Skeletal muscle satellite cell (primary cell): ENCODE data around the gene FARP1. TPM values are rescaled to one million over a fixed set of nuclear protein-coding genes. Genes with fewer than 3 reads are reported as not detected.
A peak's percentile ranks its signal among the peaks of the same experiment; 100 is the strongest.

Source experiments
- H3K27me3 ChIP-seq: 2 replicates; pipeline ENCODE4 v1.7.0; 2013; ENCODE audit warnings: low read length; ENCODE audit not compliant: control insufficient read depth, insufficient read depth
- H3K36me3 ChIP-seq: 2 replicates; pipeline ENCODE4 v1.7.0; 2013; ENCODE audit warnings: mild to moderate bottlenecking, control low read depth, low read length; ENCODE audit not compliant: insufficient read depth
- H3K4me1 ChIP-seq: 2 replicates; pipeline ENCODE4 v1.7.0; 2013; ENCODE audit warnings: low read length; ENCODE audit not compliant: control insufficient read depth, insufficient read depth
- H3K4me2 ChIP-seq: 2 replicates; pipeline ENCODE4 v1.7.0; 2013; ENCODE audit warnings: mild to moderate bottlenecking, low read length
- H3K4me3 ChIP-seq: 2 replicates; pipeline ENCODE4 v1.7.0; 2013; ENCODE audit warnings: low read length
- H3K9ac ChIP-seq: 2 replicates; pipeline ENCODE4 v1.7.0; 2013; ENCODE audit warnings: mild to moderate bottlenecking, low read depth, low read length, moderate library complexity
- H3K9me3 ChIP-seq: replicated peaks from 2 replicates; pipeline ENCODE4 v1.7.0; 2013; ENCODE audit warnings: mild to moderate bottlenecking, control low read depth, low read length
- total RNA-seq: library from RNA; depleted of rRNA; stranded (reverse); fragments of >200 nt; gene quantifications from 2 replicates; pipeline ENCODE4 v1.2.3, GENCODE V29; 2012; rRNA removed

FARP1 gene, protein sequence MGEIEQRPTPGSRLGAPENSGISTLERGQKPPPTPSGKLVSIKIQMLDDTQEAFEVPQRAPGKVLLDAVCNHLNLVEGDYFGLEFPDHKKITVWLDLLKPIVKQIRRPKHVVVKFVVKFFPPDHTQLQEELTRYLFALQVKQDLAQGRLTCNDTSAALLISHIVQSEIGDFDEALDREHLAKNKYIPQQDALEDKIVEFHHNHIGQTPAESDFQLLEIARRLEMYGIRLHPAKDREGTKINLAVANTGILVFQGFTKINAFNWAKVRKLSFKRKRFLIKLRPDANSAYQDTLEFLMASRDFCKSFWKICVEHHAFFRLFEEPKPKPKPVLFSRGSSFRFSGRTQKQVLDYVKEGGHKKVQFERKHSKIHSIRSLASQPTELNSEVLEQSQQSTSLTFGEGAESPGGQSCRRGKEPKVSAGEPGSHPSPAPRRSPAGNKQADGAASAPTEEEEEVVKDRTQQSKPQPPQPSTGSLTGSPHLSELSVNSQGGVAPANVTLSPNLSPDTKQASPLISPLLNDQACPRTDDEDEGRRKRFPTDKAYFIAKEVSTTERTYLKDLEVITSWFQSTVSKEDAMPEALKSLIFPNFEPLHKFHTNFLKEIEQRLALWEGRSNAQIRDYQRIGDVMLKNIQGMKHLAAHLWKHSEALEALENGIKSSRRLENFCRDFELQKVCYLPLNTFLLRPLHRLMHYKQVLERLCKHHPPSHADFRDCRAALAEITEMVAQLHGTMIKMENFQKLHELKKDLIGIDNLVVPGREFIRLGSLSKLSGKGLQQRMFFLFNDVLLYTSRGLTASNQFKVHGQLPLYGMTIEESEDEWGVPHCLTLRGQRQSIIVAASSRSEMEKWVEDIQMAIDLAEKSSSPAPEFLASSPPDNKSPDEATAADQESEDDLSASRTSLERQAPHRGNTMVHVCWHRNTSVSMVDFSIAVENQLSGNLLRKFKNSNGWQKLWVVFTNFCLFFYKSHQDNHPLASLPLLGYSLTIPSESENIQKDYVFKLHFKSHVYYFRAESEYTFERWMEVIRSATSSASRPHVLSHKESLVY
- 8.5 and 9.1 TPM in 2 replicates for total RNA-seq

DNA sequence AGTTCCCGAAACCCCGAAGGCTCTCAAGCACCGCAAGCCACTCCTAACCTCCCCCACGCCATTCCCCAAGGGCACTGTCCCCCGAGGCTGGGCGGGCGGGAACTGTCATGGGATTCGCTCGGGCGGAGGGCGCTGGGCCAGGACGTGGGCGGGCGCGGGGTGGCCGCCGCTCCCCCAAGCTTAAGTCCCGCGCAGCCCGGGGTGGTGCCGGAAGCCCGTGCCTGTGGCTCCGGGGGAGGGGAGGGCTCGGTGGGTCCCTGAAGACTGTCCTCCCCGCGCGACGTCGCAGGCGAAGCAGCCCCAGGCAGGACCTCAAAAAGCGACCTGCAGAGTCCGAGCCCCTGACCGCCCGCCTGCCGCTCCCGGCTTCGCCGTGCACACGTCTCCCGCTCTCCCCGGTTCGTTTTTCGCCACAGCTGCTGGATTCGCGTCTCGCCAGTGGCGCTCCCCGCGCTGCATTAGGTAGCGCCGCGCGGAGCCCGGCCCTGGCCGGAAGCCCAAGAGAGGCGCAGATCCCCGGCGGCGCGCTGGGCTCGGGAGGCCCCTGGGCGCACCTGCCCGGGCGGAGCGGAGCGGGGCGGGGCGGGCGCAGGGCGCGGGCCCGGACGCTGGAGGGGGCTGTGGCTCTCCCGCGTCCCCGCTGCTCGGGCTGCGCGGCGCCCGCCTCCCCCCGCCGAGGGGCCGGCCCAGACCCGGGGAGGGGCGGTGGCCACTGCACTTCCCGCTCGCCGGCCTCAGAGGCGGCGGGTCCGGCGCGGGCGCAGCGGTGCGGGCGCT, at the start of gene FARP1:
Gene FARP1, plus strand, starts transcription at position 715 of the 777 bp plus-strand sequence. CDS start 70,149 bp downstream, outside the sequence.
- no peaks in the 10 kb centered on the region for H3K9me3 ChIP-seq
- peaks cover 29% of the 10 kb centered on the region for H3K4me1 ChIP-seq
- peak within 1 kb of the TSS; percentile 99 for H3K4me2 ChIP-seq
- peak within 1 kb of the TSS; percentile 95 for H3K9ac ChIP-seq
- H3K27me3 ChIP-seq, result no peaks in the 10 kb centered on the region
- peak within 1 kb of the TSS; percentile 90 for H3K4me3 ChIP-seq
- no peaks in the 10 kb centered on the region for H3K36me3 ChIP-seq

DNA sequence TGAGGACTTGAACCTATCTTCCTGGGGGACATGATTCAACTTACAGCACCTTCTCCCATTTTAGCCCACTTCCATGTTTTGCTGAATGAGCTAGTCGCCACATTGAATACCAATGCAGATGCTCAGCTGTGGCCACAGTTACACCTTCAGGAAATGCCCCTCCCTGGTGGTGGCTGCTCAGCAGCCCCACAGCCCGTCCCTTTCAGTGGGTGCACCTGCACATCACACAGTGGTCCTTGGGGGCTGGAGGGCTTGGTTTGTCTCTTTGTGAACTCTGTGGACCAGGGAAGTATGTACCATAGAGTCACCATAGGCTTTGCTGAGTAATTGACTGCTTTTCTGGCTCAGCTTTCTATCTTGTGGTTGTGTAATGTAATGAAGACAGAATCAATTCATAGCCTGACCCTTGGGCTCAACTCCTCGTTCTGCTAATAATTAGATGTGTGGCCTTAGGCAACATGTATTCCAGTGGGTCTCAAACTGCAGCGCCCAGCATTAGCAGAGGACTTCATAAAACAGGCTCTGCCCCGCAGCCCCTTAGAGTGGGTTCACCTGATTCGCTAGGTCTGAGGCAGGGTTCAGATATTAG, 48.1 kb upstream of the FARP1 start:
- Histone ChIP-seq H3K27me3 (no peaks in the 10 kb centered on the region), H3K36me3 (no peaks in the 10 kb centered on the region), H3K4me1 (peaks cover 3% of the 10 kb centered on the region), H3K4me2 (no peak overlapping the region), H3K9me3 (peaks cover 4% of the 10 kb centered on the region), H3K4me3 (no peak overlapping the region), H3K9ac (no peak overlapping the region)

DNA sequence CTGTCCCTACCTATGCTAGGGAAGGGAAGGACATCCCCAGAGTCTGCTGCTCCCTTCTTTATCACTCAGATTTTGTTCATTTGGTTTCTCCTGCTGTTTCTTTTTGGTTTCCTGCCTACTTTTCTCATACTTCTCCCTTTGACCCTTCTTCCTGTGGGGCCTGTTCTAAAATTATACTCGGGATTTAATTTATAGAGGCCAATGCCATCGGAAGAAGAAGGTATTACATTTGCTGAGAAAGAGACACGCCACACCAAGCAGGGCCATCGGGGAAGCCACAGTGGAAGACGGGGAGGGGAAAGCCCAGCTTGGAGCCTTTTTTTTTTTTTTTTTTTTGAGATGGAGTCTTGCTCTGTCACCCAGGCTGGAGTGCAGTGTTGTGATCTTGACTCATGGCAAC, 46.8 kb upstream of the FARP1 start:
- H3K4me1 ChIP-seq, result no peaks in the 10 kb centered on the region
- H3K36me3 ChIP-seq, result no peaks in the 10 kb centered on the region
- no peak overlapping the region for H3K9ac ChIP-seq
- H3K9me3 ChIP-seq, result no peaks in the 10 kb centered on the region
- H3K4me2 ChIP-seq, result no peak overlapping the region
- H3K4me3 ChIP-seq, result no peak overlapping the region
- no peaks in the 10 kb centered on the region for H3K27me3 ChIP-seq

DNA sequence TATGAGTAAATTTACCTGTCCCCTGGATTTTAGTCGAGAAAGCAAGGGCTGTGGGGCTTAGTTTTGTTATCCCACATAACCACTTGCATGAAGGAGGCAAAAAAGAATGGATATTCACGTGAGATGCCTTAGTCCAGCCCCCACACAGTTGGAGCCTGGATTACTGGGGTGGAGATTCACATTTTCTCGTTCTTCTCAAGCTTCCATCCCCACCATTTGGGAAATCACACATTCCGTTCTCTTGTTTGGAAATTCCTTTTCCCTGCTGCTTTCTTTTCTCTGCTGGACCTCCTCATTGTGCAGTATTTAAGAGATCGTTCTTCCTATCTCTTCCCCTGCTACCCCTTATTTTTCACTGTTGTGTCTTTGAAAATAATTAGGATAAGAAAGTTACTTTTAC, 45.1 kb upstream of the FARP1 start:
- Histone ChIP-seq H3K9ac (no peak overlapping the region), H3K9me3 (no peaks in the 10 kb centered on the region), H3K4me2 (no peak overlapping the region), H3K36me3 (no peaks in the 10 kb centered on the region), H3K4me3 (no peak overlapping the region), H3K27me3 (no peaks in the 10 kb centered on the region), H3K4me1 (no peaks in the 10 kb centered on the region)

DNA sequence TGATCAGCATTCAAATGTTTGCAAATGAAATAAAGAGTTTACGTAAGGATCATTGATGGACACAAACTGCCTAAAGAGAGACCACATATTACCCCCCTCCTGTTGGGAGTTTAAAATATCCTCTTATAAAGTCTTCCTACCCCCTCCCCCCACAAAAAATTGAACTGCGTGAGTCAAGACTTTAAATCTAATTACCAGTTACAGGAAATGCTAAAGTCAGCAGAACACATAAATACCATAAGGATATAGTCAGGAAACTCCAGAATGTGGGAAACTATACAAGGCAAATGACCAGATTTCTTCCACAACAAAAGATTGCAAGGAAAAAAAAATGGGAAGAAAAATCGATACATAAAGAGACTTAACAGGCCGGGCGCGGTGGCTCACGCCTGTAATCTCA, 44.4 kb upstream of the FARP1 start:
- Histone ChIP-seq H3K36me3 (no peaks in the 10 kb centered on the region), H3K4me1 (no peaks in the 10 kb centered on the region), H3K9me3 (no peaks in the 10 kb centered on the region), H3K4me2 (no peak overlapping the region), H3K9ac (no peak overlapping the region), H3K27me3 (no peaks in the 10 kb centered on the region), H3K4me3 (no peak overlapping the region)

DNA sequence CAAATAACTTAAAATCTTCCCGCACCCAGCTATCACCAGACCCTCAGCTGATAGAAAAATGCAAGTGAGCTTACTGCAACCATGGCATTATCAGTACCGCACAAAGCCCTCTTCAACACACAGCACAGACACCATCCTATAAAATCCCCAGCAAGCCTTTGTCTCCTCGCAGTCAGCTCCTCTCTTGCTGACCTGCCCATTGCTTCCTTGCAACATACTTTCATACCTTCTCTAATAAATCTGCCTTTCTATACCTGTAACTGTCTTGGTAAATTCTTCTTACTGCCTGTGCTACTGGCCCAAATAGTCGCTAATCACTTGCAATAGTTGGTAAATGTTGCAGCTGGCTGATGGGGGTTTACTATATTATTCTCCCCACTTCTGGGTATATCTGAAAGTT, 43.3 kb upstream of the FARP1 start:
- H3K4me3 ChIP-seq, result no peak overlapping the region
- H3K27me3 ChIP-seq, result no peaks in the 10 kb centered on the region
- no peaks in the 10 kb centered on the region for H3K4me1 ChIP-seq
- H3K9ac ChIP-seq, result no peak overlapping the region
- H3K36me3 ChIP-seq, result no peaks in the 10 kb centered on the region
- no peak overlapping the region for H3K4me2 ChIP-seq
- no peaks in the 10 kb centered on the region for H3K9me3 ChIP-seq

DNA sequence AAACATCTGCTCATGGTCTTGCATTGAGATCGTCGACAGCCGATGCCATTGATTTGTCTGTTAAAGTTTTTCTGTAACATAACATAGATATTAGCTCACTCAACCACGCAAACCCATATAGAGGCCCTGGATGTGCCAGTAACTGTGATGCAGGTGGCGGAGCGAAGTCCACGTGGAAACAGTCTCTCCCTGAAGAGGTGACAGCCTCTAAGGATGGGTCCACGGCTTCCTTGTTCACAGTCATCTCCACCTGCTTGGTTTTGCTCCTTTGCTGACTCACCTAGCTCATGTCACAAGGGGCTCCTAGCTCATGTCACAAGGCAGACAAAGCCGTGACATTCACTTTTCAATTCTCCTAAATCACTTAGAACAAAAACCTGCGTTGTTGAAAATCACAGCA, 42.4 kb upstream of the FARP1 start:
- H3K9ac ChIP-seq, result no peak overlapping the region
- H3K36me3 ChIP-seq, result no peaks in the 10 kb centered on the region
- H3K4me2 ChIP-seq, result no peak overlapping the region
- no peak overlapping the region for H3K4me3 ChIP-seq
- no peaks in the 10 kb centered on the region for H3K9me3 ChIP-seq
- H3K4me1 ChIP-seq, result no peaks in the 10 kb centered on the region
- no peaks in the 10 kb centered on the region for H3K27me3 ChIP-seq

GRCh38 chr13:98103531-98103930, 39.4 kb upstream of the FARP1 start:
- Histone ChIP-seq H3K9ac (no peak overlapping the region), H3K36me3 (no peaks in the 10 kb centered on the region), H3K4me1 (no peaks in the 10 kb centered on the region), H3K4me2 (no peak overlapping the region), H3K4me3 (no peak overlapping the region), H3K27me3 (no peaks in the 10 kb centered on the region), H3K9me3 (no peaks in the 10 kb centered on the region)

- H3K4me2 ChIP-seq, result no peak overlapping the region
- no peaks in the 10 kb centered on the region for H3K27me3 ChIP-seq
These were observed 38.7 kb upstream of the FARP1 start for GRCh38 chr13:98103942-98104880.

GRCh38 chr13:98105929-98106336, 37.0 kb upstream of the FARP1 start:
- no peak overlapping the region for H3K9ac ChIP-seq
- no peaks in the 10 kb centered on the region for H3K27me3 ChIP-seq
- no peak overlapping the region for H3K4me3 ChIP-seq
- no peaks in the 10 kb centered on the region for H3K4me1 ChIP-seq
- no peaks in the 10 kb centered on the region for H3K36me3 ChIP-seq
- no peak overlapping the region for H3K4me2 ChIP-seq
- no peaks in the 10 kb centered on the region for H3K9me3 ChIP-seq

More at GRCh38 chr13:98103942-98104880, 38.7 kb upstream of the FARP1 start:
- Histone ChIP-seq H3K4me1 (no peaks in the 10 kb centered on the region), H3K4me3 (no peak overlapping the region), H3K36me3 (no peaks in the 10 kb centered on the region), H3K9me3 (no peaks in the 10 kb centered on the region), H3K9ac (no peak overlapping the region)
